Thoracic aorta (tissue), 2 donors: ENCODE results near the gene EXOG. TPM values are rescaled to one million over a fixed set of nuclear protein-coding genes. Genes with fewer than 3 reads are reported as not detected.
A peak's percentile ranks its signal among the peaks of the same experiment; 100 is the strongest.

Experiments used
- ATAC-seq: fragments of 150-250 bp; one replicate; pipeline ENCODE4 v1.8.0; 2017; ENCODE audit warnings: low read depth; ENCODE audit not compliant: insufficient number of reproducible peaks, low FRiP score
- DNase-seq: peaks from one replicate; pipeline ENCODE4 v3.0.0-alpha.2; 2020; ENCODE audit warnings: low spot score
- H3K27ac ChIP-seq, 2 donors: fragments of 200-600 bp; sonication (generic); 1 replicate in 1 of 2; 2 replicates in 1 of 2; pipeline ENCODE4 v1.5.1; 2016; ENCODE audit warnings: mild to moderate bottlenecking in 2 of 2, moderate library complexity in 2 of 2
- H3K27me3 ChIP-seq: fragments of 200-600 bp; sonication (generic); replicated peaks from 2 replicates; pipeline ENCODE4 v1.6.0; 2016; ENCODE audit warnings: mild to moderate bottlenecking; ENCODE audit not compliant: insufficient read depth
- H3K36me3 ChIP-seq: fragments of 200-600 bp; sonication (generic); one replicate; pipeline ENCODE4 v1.5.1; 2016
- H3K4me1 ChIP-seq, 2 donors: fragments of 200-600 bp; sonication (generic); 1 replicate in 1 of 2; 2 replicates in 1 of 2; pipeline versions ENCODE4 v1.5.1 to v1.6.0; 2016; ENCODE audit warnings: low read depth in 2 of 2, mild to moderate bottlenecking in 1 of 2; ENCODE audit not compliant: control insufficient read depth in 1 of 2
- H3K4me3 ChIP-seq: fragments of 200-600 bp; sonication (generic); 2 replicates; pipeline ENCODE4 v1.5.1; 2016; ENCODE audit warnings: mild to moderate bottlenecking
- H3K9me3 ChIP-seq: fragments of 200-600 bp; sonication (generic); 2 replicates; pipeline ENCODE4 v1.5.1; 2016
- CTCF ChIP-seq: fragments of 200-600 bp; sonication (generic); IDR thresholded peaks from one replicate; pipeline ENCODE4 v1.5.1; 2019; ENCODE audit warnings: antibody characterized with exemption
- total RNA-seq, 2 donors: library from RNA; depleted of rRNA; stranded (reverse); fragments of >200 nt; gene quantifications; one replicate each; pipeline versions ENCODE4 v1.1.0 to v1.2.3, GENCODE V29; 2016

EXOG gene
- total RNA-seq, 2 donors from 2014 or later, result 14.9 to 16.3 TPM

GRCh38 chr3:38477839-38478450, 18.2 kb upstream of the EXOG start:
- ATAC-seq (no peak), DNase-seq (no peak)
- TF ChIP-seq CTCF, result no peak
- Histone ChIP-seq H3K4me3 (no peak overlapping the region), H3K27ac (no peak overlapping the region), H3K36me3 (peaks cover 9% of the 10 kb centered on the region), H3K4me1 (peaks cover 0 to 6% of the 10 kb centered on the region in 2 donors), H3K9me3 (no peaks in the 10 kb centered on the region), H3K27me3 (no peaks in the 10 kb centered on the region)

- no peak for DNase-seq
- TF ChIP-seq CTCF, result no peak
Measured at GRCh38 chr3:38478901-38479300, 17.2 kb upstream of the EXOG start.

GRCh38 chr3:38479431-38480092, 16.6 kb upstream of the EXOG start:
- Histone ChIP-seq H3K4me1 (no peaks in the 10 kb centered on the region), H3K27ac (no peak overlapping the region), H3K36me3 (peaks cover 11% of the 10 kb centered on the region), H3K4me3 (no peak overlapping the region), H3K27me3 (no peaks in the 10 kb centered on the region), H3K9me3 (no peaks in the 10 kb centered on the region)
- peak; percentile 85 for TF ChIP-seq CTCF
- no peak for DNase-seq
- peak; percentile 66 for ATAC-seq

More at GRCh38 chr3:38478901-38479300, 17.2 kb upstream of the EXOG start:
- Histone ChIP-seq H3K27ac (no peak overlapping the region), H3K27me3 (no peaks in the 10 kb centered on the region), H3K36me3 (peaks cover 11% of the 10 kb centered on the region), H3K4me3 (no peak overlapping the region), H3K9me3 (no peaks in the 10 kb centered on the region), H3K4me1 (no peaks in the 10 kb centered on the region)
- no peak for ATAC-seq

- Histone ChIP-seq H3K27me3 (no peaks in the 10 kb centered on the region), H3K36me3 (peaks cover 11% of the 10 kb centered on the region), H3K4me1 (no peaks in the 10 kb centered on the region), H3K4me3 (no peak overlapping the region), H3K27ac (no peak overlapping the region), H3K9me3 (no peaks in the 10 kb centered on the region)
- ATAC-seq (no peak), DNase-seq (no peak)
- TF ChIP-seq CTCF, result no peak
Measured at GRCh38 chr3:38480093-38480445, 16.1 kb upstream of the EXOG start.

- Histone ChIP-seq H3K27ac (no peak overlapping the region), H3K4me3 (no peak overlapping the region), H3K9me3 (no peaks in the 10 kb centered on the region), H3K4me1 (no peaks in the 10 kb centered on the region), H3K36me3 (peaks cover 11% of the 10 kb centered on the region), H3K27me3 (no peaks in the 10 kb centered on the region)
- no peak for ATAC-seq
- TF ChIP-seq CTCF, result no peak
- no peak for DNase-seq
Measured at GRCh38 chr3:38480930-38481329, 15.2 kb upstream of the EXOG start.
